Activated CD8-positive, alpha-beta memory T cell treated with anti-CD3 and anti-CD28 coated beads, Interleukin-2, amount 50 U/mL, for 24 hours (primary cell): ENCODE data around the gene ARHGAP33.

ENCODE experiments used
- DNase-seq: peaks from one replicate; pipeline ENCODE4 v3.0.0-alpha.2; 2020; ENCODE audit errors: extremely low read depth

The ARHGAP33 gene

DNA sequence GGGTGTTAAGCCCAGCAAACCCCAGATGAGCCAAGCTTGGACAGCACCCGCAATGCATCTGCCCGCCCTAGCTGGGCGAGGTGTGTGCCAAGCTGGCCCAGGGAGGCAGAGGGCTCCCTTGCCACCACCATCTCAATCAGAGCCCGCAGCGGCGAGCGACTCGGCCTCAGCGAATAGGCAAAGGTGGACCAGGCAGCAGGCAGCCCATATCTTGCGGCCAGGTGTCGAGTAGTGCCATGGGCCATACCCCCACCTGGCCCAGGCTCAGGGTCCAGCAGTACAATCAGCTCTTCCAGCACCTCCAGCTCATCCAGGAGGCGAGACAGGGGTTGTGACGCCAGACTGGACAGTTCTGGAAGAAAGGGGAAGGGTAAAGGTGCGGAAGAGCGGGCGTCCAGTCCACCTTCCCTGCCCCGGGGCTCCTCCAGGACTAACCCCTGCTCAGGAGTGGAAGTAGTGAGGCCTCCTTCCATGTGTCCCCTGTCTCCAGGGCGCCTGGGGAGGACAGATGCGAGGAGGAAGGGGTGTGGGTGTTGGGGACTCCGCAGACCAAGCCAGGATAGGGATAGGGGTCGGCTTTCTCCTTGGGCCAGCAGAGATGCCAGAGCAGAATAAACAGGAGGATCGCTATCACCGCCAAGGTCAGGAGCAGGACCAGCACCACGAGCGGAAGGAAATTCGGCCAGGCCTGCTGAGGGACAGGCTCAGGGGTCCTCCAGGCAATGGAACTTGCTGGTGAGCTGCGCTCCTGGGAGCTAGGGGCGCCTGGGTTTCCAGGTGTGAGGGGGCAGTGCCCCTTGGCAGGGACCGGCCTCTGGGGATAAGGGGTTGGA is 35.9 kb upstream of the ARHGAP33 start:
- DNase-seq: no peak

GRCh38 chr19:35740108-35740422 is 35.3 kb upstream of the ARHGAP33 start:
- no peak for DNase-seq

GRCh38 chr19:35740423-35741202 is 34.8 kb upstream of the ARHGAP33 start:
- peak; percentile 91 for DNase-seq

- DNase-seq: no peak
These were observed 34.2 kb upstream of the ARHGAP33 start for GRCh38 chr19:35741203-35741515.

DNA sequence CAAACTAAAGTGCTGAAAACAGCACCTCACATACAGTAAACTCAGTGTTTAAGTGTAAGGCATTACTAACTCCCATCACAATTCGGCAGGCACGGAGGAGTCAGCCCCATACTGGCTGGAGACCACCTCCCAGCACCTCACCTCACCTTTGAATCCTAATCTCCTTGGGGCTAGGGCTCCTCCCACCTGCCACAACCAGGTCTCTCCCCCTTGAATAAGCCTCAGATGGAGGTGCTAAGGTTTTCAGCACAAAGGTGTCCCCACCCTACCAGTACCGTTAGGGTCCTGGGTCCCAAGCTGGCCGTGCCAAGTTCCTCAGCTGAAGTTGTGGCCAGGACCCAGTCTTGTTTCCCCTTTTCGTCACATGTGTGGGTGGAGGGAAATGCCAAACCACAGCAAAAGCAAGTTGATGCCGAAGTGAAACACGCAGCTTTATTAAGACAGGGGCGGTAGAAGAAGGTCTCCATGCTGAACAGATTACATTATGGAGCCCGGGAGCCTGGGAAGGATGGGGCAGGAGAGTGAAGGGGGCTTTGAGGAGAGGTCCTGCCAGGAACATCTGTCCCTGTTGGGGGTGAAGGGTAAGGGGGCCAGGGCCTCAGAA is 33.1 kb upstream of the ARHGAP33 start, which contains the start of gene IGFLR1:
TSS of gene IGFLR1 (minus strand) at position 332 of the 604 bp plus-strand sequence. CDS start 1,272 bp downstream, outside the sequence.
- no peak for DNase-seq

- DNase-seq: no peak
These were observed 31.5 kb upstream of the ARHGAP33 start for GRCh38 chr19:35743640-35744429.

GRCh38 chr19:35744430-35745327 is 30.7 kb upstream of the ARHGAP33 start:
- DNase-seq: peak; percentile 85

- DNase-seq: peak; percentile 88
These were observed 29.9 kb upstream of the ARHGAP33 start, which contains the start of the genes PSENEN and U2AF1L4 for GRCh38 chr19:35745328-35746086. PSENEN (plus strand) TSS chr19:35745651; CDS start chr19:35745931, 280 bp downstream. U2AF1L4 (minus strand) TSS chr19:35745418; CDS start chr19:35745391, 27 bp downstream.

DNA sequence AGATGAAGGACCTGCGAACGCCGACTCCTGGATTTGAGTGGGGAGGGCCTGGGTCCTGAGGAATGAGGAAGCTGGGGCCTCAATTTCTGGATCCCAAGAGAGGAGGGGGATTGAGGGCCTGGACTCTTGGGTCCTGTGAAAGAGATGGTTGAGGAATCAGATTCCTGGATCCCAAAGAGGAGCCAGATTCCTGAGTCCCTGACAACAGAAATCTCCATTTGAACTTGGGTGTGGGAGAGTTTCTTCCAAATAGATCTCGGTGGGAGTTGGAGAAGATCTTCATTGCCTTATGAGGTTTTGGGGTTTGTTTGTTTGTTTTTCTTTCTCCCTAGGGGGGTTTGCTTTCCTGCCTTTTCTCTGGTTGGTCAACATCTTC is 29.3 kb upstream of the ARHGAP33 start:
- no peak for DNase-seq

DNA sequence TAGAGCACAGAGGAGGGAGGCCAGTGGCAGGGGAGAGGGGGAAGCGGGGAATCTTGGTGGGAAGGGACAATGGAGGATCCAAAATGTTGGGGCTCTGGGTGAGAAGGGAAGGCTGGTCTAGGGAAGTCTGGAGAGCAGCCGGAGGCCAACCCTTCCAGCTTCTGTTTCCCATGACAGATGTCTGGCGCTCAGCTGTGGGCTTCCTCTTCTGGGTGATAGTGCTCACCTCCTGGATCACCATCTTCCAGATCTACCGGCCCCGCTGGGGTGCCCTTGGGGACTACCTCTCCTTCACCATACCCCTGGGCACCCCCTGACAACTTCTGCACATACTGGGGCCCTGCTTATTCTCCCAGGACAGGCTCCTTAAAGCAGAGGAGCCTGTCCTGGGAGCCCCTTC is 28.8 kb upstream of the ARHGAP33 start:
- DNase-seq: no peak

DNA sequence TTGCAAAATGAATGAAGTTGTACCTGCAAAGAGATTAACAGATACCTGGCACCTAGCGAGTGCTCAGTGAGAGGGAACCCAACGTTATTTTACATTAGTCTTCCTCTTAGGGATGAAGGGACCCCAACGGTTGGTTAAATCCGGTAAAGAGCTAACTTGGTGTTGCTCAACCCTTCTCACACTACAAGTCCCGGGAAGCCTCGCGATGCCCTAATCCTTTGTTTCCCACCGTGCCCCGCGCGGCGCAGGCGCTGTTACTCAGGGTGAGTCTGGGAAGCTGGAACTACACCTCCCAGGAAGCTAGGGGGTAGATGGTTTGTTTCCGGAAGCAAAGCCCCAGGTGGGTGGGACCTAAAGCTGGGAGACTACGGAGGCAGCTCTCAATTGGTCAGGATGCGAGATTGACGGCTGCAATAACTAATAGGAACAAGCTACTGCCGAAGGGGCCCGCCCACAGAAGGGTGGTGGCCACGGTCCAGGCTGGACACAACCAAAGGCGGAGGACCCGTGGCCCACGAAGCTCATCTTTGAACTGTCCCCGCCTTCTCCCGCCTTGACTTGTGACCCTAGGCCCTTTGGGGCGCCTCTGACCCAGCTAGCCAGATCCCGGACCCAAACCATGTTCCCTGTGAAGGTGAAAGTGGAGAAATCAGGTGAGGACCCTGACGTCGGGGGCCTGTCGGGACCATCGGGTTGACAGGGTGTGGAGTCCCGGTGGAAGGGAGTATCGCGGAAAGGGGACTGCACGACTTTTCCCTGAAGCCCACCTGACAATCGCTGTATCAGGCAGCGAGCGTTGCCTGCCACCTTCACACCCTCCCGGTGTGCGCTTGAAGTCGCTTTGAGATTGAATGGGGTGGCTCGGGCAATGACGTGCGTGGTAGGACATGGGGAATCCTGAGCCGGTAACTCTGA is 27.0 kb upstream of the ARHGAP33 start, which contains the start of gene LIN37:
TSS of gene LIN37 (plus strand) at position 471 of the 915 bp plus-strand sequence. CDS start at position 620, 149 bp downstream.
- peak; percentile 98 for DNase-seq

- no peak for DNase-seq
These were observed 25.2 kb upstream of the ARHGAP33 start for GRCh38 chr19:35750167-35750566.

DNA sequence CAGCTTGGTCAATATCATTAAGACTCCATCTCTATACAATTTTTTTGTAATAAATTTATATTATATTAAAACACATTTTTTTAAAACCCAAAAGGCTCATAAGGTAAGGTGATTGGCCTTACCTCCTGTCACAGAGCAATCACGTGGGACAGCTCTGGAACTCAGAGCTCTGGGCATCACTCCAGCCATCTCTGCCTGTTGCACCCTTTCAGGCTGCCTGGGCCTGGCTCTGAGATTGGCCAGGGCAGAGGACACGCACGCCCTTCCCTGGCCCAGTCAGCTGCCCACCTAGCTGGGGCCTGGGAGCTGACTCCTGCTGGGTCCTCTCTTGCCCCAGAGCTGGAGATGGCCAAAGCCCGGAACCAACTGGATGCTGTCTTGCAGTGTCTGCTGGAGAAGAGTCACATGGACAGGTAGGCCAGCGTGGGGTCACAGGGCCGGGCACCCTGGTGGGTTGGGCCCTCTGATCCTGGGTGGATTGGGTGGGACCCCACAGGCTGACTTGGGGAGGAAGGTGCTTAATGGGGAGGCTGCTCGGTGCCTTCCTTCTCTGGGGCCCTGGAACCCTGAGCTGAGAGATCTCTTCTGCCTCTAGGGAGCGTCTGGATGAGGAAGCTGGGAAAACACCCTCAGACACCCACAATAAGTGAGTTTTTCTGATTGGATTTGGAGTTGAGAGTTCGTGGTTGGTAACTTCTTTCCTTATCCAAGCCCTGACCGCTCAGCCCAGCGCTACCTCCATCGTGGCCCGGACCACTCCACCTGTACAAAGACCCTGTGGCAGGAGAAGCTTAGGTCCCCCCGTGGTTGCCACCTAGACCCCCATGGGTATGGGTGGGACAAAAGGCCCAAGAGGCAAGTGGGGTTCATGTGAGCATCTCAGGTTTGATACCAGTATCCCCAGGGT is 23.3 kb upstream of the ARHGAP33 start:
- no peak for DNase-seq

- DNase-seq: no peak
These were observed 22.5 kb upstream of the ARHGAP33 start for GRCh38 chr19:35752746-35753350.

- DNase-seq: no peak
These were observed 21.6 kb upstream of the ARHGAP33 start for GRCh38 chr19:35753634-35754369.

DNA sequence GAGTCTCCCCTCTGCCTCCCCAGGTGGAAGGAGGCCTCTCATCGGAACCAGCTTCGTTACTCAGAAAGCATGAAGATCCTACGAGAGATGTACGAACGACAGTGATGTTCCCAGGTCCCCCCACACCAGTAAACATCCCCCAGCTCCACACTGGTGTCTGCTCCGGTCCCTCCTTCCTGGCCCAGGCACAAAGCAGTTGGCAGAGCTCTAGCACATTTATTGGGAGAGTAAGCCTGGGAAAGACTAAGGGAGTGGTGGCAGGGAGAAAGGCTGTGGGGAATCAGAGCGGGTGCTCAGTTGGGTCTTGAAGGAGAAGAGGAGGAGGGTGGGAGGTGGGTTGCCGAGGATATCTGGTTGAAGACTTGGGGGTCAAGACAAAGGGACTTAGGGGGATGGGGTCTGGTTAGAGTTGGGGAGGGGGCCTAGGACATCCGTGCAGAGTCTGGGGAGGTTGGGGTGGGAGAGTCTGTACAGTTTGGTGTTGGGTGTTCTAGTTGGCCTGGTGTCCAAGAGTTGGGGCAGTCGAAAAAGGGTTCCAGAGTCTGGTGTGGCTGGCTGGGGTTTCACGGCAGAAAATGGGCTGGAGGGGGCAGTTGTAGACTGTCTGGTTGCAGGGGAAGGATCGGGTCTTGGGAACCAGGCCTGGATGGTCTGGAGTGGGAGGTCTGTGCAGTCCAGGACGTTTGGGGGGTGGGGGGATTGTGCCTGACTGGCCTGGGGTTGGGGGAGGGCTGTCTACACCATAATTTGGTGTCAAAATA is 20.8 kb upstream of the ARHGAP33 start:
- no peak for DNase-seq
